Measurements from ENCODE around the gene SOS2. TPM values are rescaled to one million over a fixed set of nuclear protein-coding genes. Genes with fewer than 3 reads are reported as not detected.

Gene SOS2
- total RNA-seq, 1 donor from 2014 or later = 32.0 TPM

DNA sequence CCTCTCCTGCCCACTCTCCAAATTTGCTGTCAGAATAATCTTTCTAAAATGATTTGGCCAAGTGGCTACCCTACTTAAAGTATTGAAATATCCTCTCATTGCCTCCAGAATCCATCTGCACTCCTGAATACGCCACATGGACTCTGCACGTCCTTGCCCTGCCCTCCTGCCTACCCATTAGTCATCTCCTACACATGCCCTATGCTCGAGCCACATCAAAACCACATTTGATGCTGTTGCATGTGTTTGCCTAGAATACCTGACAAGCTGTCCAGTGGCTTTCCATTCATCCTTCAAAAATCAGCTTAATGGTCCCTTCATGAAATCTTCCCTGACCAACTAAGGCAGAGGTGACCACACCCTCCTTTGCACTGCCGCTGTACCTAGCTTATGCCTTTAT lies 132.0 kb downstream of the SOS2 start:
- ChIA-PET CTCF (interaction anchor here (1.1 to 1.3 kb wide), 2 partner anchors 17 to 233 kb away, joined by 3 to 4 read pairs; no protein-coding TSS in a partner anchor), POLR2A (interaction anchor here (0.6 to 5.7 kb wide), 5 partner anchors 17 to 237 kb away, joined by 3 to 38 read pairs (median 4); no protein-coding TSS in a partner anchor)
- ATAC-seq (ENCODE audit: low read depth) (no peak), DNase-seq (no peak)
- H3K36me3 Mint-ChIP-seq (ENCODE audit: low read depth) = peaks cover 25% of the 10 kb centered on the region
- H3K4me3 Mint-ChIP-seq = no peak overlapping the region
- intact Hi-C loops (cut with micrococcal nuclease) = no loop called here
- TF ChIP-seq, protein P1, sequence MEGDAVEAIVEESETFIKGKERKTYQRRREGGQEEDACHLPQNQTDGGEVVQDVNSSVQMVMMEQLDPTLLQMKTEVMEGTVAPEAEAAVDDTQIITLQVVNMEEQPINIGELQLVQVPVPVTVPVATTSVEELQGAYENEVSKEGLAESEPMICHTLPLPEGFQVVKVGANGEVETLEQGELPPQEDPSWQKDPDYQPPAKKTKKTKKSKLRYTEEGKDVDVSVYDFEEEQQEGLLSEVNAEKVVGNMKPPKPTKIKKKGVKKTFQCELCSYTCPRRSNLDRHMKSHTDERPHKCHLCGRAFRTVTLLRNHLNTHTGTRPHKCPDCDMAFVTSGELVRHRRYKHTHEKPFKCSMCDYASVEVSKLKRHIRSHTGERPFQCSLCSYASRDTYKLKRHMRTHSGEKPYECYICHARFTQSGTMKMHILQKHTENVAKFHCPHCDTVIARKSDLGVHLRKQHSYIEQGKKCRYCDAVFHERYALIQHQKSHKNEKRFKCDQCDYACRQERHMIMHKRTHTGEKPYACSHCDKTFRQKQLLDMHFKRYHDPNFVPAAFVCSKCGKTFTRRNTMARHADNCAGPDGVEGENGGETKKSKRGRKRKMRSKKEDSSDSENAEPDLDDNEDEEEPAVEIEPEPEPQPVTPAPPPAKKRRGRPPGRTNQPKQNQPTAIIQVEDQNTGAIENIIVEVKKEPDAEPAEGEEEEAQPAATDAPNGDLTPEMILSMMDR (IDR thresholded peaks at IDR 0.05) = no peak
- H3K27me3 Mint-ChIP-seq = no peaks in the 10 kb centered on the region
- no peaks in the 10 kb centered on the region for H3K9me3 Mint-ChIP-seq
- H3K4me1 Mint-ChIP-seq = peaks cover 74% of the 10 kb centered on the region
- peak overlapping the region; percentile 62 for H3K27ac Mint-ChIP-seq

DNA sequence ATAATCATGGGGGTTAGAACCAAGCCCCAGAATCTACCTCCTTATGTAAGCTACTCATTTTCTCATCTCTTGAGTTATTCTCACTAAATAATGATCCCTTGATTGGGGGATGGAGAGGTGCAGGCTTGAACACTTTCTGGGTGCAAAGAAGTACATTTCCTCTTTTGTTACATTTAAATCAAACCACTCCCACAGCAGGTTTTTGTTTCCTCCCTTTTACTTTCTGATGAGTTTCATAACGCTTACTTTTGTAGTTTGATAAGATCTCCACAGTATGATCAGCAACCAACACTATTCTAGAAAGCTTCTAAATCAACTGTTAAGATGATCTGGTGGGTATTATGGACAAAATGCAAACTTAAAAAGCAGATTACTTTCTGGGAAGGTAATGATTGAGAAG lies 135.5 kb downstream of the SOS2 start:
- Mint-ChIP-seq H3K27ac (peak overlapping the region; percentile 93), H3K4me1 (peaks cover 84% of the 10 kb centered on the region), H3K4me3 (peak overlapping the region; percentile 75), H3K36me3 (ENCODE audit: low read depth) (peaks cover 28% of the 10 kb centered on the region), H3K27me3 (no peaks in the 10 kb centered on the region), H3K9me3 (no peaks in the 10 kb centered on the region)
- DNase-seq = no peak
- CTCF ChIA-PET = interaction anchor here (1.0 to 2.6 kb wide), 6 partner anchors 9 to 243 kb away, joined by 3 to 14 read pairs (median 5); partner anchors contain the start of gene NEMF
- intact Hi-C loops (cut with micrococcal nuclease) = loop anchor here (1.0 kb wide), 2 partner anchors 8 to 11 kb away; no protein-coding TSS in a partner anchor
- TF ChIP-seq, protein P1 (IDR thresholded peaks at IDR 0.05) = no peak
- ATAC-seq (ENCODE audit: low read depth) = peak; percentile 61
- POLR2A ChIA-PET = interaction anchor here (0.5 to 5.7 kb wide), 19 partner anchors 8 to 243 kb away, joined by 3 to 39 read pairs (median 6); partner anchors contain the start of genes ARF6, NEMF and VCPKMT

GRCh38 chr14:50094056-50094755 lies 137.2 kb downstream of the SOS2 start:
- Mint-ChIP-seq H3K36me3 (ENCODE audit: low read depth) (peaks cover 22% of the 10 kb centered on the region), H3K27me3 (no peaks in the 10 kb centered on the region), H3K4me1 (peaks cover 80% of the 10 kb centered on the region), H3K27ac (peak overlapping the region; percentile 78), H3K9me3 (no peaks in the 10 kb centered on the region), H3K4me3 (no peak overlapping the region)
- intact Hi-C loops (cut with micrococcal nuclease) = no loop called here
- ChIA-PET CTCF (interaction anchor here (0.8 to 1.8 kb wide), 3 partner anchors 9 to 232 kb away, joined by 3 to 5 read pairs (median 4); no protein-coding TSS in a partner anchor), POLR2A (interaction anchor here (0.6 to 14.8 kb wide), 13 partner anchors 9 to 232 kb away, joined by 3 to 397 read pairs (median 5); partner anchors contain the start of gene ARF6)
- TF ChIP-seq, protein P1 (IDR thresholded peaks at IDR 0.05) = no peak
- ATAC-seq (ENCODE audit: low read depth) (no peak), DNase-seq (no peak)

- CTCF ChIA-PET = interaction anchor here (0.8 to 1.8 kb wide), 3 partner anchors 10 to 231 kb away, joined by 3 to 5 read pairs (median 4); no protein-coding TSS in a partner anchor
- DNase-seq (no peak), ATAC-seq (ENCODE audit: low read depth) (no peak)
- no peaks in the 10 kb centered on the region for H3K9me3 Mint-ChIP-seq
- intact Hi-C loops (cut with micrococcal nuclease) = no loop called here
- no peaks in the 10 kb centered on the region for H3K27me3 Mint-ChIP-seq
- H3K4me1 Mint-ChIP-seq = peaks cover 81% of the 10 kb centered on the region
- H3K36me3 Mint-ChIP-seq (ENCODE audit: low read depth) = peaks cover 20% of the 10 kb centered on the region
- peak overlapping the region; percentile 3 for H3K4me3 Mint-ChIP-seq
- H3K27ac Mint-ChIP-seq = peak overlapping the region; percentile 78
- TF ChIP-seq, protein P1 (IDR thresholded peaks at IDR 0.05) = no peak
- POLR2A ChIA-PET = interaction anchor here (0.7 to 14.8 kb wide), 9 partner anchors 11 to 232 kb away, joined by 3 to 397 read pairs (median 5); partner anchors contain the start of gene ARF6
Observed at GRCh38 chr14:50093496-50093895, 137.9 kb downstream of the SOS2 start.

Data from activated B cell treated with CpG ODN at 0.5 μM for 24 hours (primary cell).